22Rv1 (cell line): Measurements from ENCODE around the gene GRAPL.
"Not testable (repeated sequence)": the region's sequence is repeated elsewhere in the genome, so short reads cannot be mapped to it uniquely, and the experiment has no call there.

Experiments
- ZFX ChIP-seq: fragments of 450-650 bp; IDR thresholded peaks from 2 replicates; pipeline ENCODE4 v1.6.1; 2017; ENCODE audit warnings: antibody characterized with exemption, borderline replicate concordance
- TF ChIP-seq, protein P1 (sequence below): fragments of 450-650 bp; IDR thresholded peaks from 2 replicates; pipeline ENCODE4 v1.5.1; 2017; ENCODE audit warnings: mild to moderate bottlenecking

- TF ChIP-seq, protein P1, sequence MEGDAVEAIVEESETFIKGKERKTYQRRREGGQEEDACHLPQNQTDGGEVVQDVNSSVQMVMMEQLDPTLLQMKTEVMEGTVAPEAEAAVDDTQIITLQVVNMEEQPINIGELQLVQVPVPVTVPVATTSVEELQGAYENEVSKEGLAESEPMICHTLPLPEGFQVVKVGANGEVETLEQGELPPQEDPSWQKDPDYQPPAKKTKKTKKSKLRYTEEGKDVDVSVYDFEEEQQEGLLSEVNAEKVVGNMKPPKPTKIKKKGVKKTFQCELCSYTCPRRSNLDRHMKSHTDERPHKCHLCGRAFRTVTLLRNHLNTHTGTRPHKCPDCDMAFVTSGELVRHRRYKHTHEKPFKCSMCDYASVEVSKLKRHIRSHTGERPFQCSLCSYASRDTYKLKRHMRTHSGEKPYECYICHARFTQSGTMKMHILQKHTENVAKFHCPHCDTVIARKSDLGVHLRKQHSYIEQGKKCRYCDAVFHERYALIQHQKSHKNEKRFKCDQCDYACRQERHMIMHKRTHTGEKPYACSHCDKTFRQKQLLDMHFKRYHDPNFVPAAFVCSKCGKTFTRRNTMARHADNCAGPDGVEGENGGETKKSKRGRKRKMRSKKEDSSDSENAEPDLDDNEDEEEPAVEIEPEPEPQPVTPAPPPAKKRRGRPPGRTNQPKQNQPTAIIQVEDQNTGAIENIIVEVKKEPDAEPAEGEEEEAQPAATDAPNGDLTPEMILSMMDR, result not testable (repeated sequence)
- not testable (repeated sequence) for TF ChIP-seq ZFX
Measured at GRCh38 chr17:19162384-19163216, 35.2 kb downstream of the GRAPL start.
